Activated CD4-positive, alpha-beta T cell treated with anti-CD3 and anti-CD28 coated beads, Interleukin-2, Interleukin-6, amounts not matched to agents 100 ng/mL and 50 ng/mL, durations not matched to agents 16 hours and 8 hours (primary cell): ENCODE results near the gene EEA1.
"Not testable (repeated sequence)": the region's sequence is repeated elsewhere in the genome, so short reads cannot be mapped to it uniquely, and the experiment has no call there.

Experiments used
- DNase-seq: peaks from one replicate; pipeline ENCODE4 v3.0.0-alpha.2; 2020

Gene EEA1

GRCh38 chr12:92794356-92794755 lies 134.7 kb downstream of the EEA1 start:
- DNase-seq, result not testable (repeated sequence)

DNA sequence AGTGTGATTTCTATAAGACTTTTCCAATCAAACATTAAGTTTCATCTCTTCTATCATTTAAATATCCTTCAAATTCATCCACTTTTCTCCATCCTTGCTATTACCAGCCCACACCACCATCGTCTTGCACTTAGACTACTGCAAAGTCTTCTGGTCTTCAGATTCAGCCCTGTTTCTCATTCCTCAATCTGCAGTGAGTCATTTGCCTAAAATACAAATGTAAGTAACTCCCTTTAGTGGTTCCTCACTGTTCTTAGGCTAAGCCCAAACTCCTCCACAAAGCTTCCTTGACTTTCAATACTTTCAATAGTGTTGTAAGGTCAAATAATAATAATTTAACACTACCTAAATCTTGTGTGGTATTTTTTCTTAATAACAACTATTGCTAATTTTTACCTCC lies 143.1 kb downstream of the EEA1 start:
- DNase-seq, result no peak

DNA sequence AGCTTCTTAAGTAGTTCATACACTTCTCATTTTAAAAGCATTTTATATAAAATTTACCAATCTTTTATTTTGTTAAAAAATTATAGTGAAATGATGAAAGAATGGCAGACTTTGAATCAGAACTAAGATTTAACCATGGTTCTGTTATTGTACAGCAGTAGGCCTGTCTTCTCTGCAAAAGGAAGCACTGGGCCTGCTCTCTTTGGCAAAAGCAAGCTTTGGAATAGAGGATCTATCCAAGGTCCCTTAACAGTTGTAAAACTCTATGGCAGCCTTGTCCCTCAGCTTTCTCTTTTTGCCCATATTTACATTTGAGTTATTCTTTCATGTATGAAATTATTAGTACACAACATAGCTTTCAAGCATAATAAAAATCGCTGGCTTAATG lies 143.5 kb downstream of the EEA1 start:
- no peak for DNase-seq

DNA sequence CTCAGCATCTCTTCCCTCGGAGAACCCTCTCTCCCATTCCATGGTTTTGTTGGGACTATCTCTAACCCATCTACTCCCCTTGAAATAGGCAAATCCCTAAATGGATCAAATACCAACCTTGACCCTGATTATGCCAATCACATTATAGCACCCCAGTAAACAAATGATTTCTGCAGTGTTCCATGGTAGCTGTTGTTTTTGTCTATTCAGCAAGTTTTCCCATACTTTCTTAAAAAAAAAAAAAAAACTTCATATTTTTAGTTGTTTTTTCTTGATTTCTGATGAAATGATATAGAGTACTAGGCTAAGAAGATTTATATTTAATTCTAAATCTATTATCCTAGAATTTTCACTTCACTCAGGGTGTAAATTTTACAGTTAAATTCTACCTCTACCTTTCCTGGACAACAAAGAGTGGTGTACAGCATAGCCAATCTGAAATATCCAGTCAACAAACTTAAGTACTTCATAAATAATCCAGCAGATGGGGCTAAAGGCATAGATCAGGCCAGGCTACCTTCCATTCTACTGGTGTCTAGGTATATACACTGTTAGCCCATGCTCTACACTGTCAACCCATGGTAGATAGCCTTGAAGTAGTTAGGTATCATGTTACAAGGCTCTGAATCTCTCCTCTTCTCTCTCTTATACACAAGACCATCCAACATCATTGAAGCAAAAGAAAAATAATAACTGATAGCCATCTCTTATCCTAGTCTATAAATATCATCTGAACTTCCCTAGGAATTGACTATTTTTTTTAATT lies 144.1 kb downstream of the EEA1 start:
- peak; percentile 70 for DNase-seq

DNA sequence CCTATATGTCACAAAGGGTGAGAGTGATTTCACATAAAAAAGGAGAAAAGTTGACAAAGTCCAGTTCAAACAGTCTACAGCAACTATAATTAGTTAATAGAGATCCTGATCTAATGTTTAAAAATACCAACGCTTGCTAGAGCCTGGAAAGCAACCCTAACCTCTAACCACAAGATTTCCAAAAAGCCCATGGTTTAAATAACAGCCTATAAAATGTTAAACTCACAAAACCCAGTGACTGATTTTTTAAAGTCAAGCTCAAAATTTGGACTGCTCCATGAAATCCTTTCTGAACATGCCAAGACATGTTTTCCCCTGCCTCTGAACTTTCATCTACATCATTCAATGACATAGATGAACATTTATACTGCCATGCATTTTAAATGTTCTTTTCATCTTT lies 144.7 kb downstream of the EEA1 start:
- DNase-seq, result no peak

GRCh38 chr12:92779902-92780301 lies 149.2 kb downstream of the EEA1 start:
- DNase-seq, result no peak

- DNase-seq, result no peak
Measured at GRCh38 chr12:92778525-92778924, 150.6 kb downstream of the EEA1 start.

DNA sequence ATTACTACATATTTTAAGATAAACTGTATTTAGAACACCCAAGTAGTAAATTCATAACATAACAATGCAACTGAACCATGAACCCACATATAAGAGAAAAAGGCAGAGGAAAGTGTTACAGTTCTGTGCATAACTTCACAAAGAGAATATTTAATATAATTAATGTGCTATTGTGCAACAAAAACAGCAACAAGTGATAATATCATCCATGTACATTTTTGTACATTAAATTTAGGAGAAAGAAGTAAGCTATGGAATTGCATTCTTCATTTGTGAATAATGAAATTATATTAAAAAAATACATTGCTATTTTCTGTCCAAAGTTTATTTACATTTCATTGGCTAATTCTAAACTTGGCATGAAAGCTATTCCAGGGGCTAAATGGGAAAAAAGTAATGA lies 153.7 kb downstream of the EEA1 start:
- DNase-seq, result no peak

- DNase-seq, result no peak
Measured at GRCh38 chr12:92771001-92771400, 158.1 kb downstream of the EEA1 start.

DNA sequence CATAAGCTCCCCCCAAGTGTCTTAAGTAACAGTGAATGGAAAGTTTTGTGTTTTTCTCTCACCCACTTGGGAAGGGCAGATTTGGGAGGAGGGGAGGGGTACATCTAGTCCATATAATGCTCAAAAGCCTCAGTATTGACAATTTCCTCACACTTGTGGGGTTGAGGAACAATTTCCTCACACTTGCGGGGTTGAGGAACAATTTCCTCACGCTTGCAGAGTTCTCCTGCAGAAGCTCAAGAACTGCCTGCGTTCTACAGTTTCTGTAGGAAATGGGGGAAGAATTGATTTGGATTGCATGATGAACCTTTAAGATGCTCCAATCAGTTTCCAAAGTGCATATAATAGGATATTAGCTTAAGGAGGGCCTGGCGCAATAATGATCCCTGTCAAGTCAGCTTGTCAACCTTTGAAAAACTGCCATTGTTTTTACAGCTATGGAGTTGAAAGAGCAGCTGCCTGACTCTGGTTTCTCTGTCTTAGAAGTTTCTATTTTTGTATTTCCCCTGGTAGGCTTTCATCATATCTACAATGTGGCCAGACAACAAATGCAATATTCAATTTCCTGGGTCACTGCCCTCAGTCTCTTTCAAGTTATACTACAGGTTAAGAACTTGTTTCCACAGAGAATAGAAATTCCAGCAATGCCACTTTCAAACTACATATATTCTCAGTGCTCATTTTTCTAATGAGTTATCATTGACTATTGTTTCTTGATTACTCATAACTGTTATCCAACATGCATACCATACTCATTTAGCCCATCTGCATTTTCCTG lies 159.8 kb downstream of the EEA1 start:
- DNase-seq, result peak; percentile 7

DNA sequence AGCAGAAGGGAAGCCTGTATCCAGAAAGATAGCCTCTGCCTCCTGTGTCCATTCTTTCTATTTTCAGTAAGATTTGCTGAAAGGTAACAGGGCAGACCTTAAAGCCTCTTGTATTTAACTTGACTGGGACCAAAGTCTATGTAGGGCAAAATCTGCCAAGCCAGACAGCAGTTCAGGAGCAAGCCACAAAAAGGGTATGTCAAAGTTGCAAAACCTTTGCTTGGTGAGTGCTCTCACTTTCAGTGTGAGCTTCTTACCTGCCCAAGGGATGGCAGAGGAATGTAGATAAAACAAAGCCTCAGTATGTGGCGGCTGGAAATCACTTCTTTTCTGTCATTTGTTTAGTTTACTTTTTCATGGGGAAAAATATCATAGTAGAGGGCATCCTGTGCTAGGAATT lies 163.2 kb downstream of the EEA1 start:
- no peak for DNase-seq

DNA sequence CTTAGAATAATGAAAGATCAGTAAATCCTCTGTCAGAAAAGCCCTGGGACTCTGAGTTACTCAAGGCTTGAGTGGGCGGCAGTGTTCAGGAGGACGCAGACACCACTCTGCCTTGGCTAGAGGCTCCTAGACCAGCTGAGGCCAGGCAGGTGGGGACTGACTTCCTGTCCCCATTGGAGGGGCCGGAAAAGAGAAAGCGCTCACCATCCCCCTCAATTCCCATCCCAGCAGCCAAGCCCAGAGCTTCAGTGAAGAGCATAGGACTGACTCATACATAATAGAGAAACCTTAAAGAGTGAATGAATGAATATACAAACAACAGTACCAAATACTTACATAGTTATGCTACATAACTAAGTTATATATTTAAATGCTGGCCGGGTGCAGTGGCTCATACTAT lies 164.3 kb downstream of the EEA1 start:
- DNase-seq, result no peak

GRCh38 chr12:92762773-92763172 lies 166.3 kb downstream of the EEA1 start:
- DNase-seq, result no peak

DNA sequence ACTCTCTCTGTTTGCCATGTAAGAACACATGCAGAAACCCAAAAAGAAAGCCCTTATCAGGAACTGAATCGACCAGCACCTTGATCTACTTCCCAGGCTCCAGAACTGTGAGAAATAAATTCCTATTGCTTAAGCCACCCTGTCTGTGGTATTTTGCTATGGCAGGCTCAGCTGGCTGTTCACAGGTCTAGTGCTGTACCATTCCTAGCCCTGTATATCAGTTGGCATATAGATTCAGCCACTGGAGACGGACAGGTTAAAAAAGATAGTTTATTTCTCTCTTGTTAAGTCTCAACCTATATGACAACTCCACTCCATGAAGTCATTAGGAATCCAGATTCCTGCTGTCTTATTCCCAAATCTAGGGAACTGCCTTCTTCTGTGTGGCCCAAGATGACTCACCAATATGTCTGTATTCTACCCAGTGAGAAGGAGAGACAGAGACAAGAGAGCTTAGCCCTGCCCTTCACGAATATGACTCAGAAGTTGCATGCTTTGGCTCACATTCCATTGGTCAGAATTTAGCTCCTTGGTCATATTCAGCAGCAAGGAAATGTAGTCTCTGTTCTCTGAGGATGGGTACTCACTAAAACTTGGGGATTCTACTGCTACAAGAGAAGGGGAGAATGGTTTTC lies 169.3 kb downstream of the EEA1 start:
- DNase-seq, result no peak

- no peak for DNase-seq
Measured at GRCh38 chr12:92757597-92758121, 171.4 kb downstream of the EEA1 start.

- no peak for DNase-seq
Measured at GRCh38 chr12:92756898-92757596, 172.0 kb downstream of the EEA1 start.

GRCh38 chr12:92753976-92754885 lies 174.9 kb downstream of the EEA1 start:
- no peak for DNase-seq

DNA sequence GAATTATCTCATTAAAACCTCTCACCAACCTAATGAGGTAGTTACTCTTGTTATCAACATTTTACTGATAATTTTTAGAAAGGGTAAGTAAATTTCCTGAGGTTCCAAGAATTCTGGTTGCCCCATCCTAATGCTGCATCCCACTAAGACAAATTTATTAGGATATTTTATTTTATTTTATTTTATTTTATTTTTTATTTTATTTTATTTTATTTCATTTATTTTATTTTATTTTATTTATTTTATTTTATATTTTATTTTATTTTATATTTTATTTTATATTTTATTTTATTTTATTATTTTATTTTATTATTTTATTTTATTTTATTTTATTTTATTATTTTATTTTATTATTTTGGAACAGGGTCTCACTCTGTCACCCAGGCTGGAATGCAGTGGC lies 179.4 kb downstream of the EEA1 start:
- not testable (repeated sequence) for DNase-seq

GRCh38 chr12:92747151-92747550 lies 181.9 kb downstream of the EEA1 start:
- no peak for DNase-seq

DNA sequence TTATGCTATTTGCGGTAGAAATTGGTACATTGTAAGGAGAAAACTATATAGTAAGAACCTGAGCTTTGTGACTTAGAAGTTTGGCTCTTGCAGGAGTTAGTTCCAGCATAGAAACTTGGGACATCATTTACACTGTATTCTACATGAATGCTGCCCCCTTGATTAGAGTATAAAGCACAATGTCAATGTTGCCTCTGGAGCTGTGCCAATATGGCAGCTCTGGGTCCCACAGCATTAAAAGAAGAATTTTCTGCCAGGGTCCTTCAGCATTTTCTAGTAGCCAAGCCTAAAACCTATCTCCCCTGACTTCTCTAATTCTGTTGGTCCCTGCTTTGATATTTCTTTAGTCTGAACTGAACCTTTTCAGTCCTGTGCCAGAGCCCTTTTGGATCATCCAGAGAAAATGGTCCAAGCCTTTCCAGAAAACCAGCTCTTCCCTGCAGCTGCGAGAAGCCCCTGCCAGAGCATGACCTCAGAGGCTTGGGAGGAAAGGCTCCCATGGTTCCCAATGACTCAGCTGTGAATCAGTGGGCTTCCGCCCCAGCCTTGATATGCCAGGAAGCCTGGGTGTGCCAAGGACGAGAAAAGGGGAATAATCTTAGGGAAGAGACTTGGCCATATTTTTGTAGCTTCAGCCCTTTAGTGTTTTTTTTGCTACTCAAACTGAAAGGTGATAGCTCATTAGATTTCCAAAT lies 183.1 kb downstream of the EEA1 start:
- no peak for DNase-seq

DNA sequence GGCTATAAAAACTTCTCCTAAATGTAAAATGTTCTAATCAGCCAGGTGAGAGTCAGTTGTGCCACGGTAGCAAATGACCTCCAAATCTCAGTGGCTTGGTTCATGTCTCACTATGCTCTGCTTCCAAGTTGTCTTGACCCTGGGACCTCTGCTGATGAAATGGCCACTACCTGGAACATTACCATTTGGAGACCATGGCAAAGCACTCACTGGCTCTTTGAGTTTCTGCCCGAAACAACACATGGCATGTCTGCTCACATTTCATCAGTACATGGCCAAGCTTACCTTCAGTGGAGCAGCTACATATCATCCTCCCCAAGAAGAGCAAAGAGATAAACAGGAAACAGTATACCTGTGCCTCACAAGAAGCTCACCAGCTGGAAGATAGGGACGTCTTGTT lies 186.1 kb downstream of the EEA1 start:
- no peak for DNase-seq
